ENCODE data around the gene ADGRG4.
"Not testable (repeated sequence)": the region's sequence is repeated elsewhere in the genome, so short reads cannot be mapped to it uniquely, and the experiment has no call there.

The ADGRG4 gene

GRCh38 chrX:136275553-136275952 lies 25.2 kb upstream of the ADGRG4 start:
- Histone ChIP-seq H3K36me3 (ENCODE audit: insufficient read depth, low read length) (no peaks in the 10 kb centered on the region), H3K9me3 (ENCODE audit: low read depth, low read length) (no peaks in the 10 kb centered on the region), H3K9ac (ENCODE audit: insufficient read length) (no peak overlapping the region), H3K4me3 (no peak overlapping the region), H3K27ac (no peak overlapping the region)
- DNase-seq (ENCODE audit: low read depth, low spot score), result no peak
- no peak for TF ChIP-seq EZH2 (IDR thresholded peaks at IDR 0.05)
- TF ChIP-seq POLR2AphosphoS5 (IDR thresholded peaks at IDR 0.05; ENCODE audit: borderline replicate concordance, low read depth, low read length), result no peak
- no peak for TF ChIP-seq FOXP2 (optimal IDR thresholded peaks at IDR 0.05; ENCODE audit: control extremely low read depth, extremely low read length, insufficient read depth)

- not testable (repeated sequence) for H3K36me3 ChIP-seq (ENCODE audit: insufficient read depth, low read length); H3K9me3 ChIP-seq (ENCODE audit: low read depth, low read length); DNase-seq (ENCODE audit: low read depth, low spot score); H3K9ac ChIP-seq (ENCODE audit: insufficient read length); H3K4me3 ChIP-seq; H3K27ac ChIP-seq
These were observed 14.4 kb upstream of the ADGRG4 start for GRCh38 chrX:136286375-136286774.

- no peak overlapping the region for H3K27ac ChIP-seq
- H3K9me3 ChIP-seq (ENCODE audit: low read depth, low read length), result no peaks in the 10 kb centered on the region
- no peak overlapping the region for H3K4me3 ChIP-seq
- no peak overlapping the region for H3K9ac ChIP-seq (ENCODE audit: insufficient read length)
- no peak for DNase-seq (ENCODE audit: low read depth, low spot score)
- H3K36me3 ChIP-seq (ENCODE audit: insufficient read depth, low read length), result no peaks in the 10 kb centered on the region
- TF ChIP-seq EZH2 (IDR thresholded peaks at IDR 0.05), result no peak
- TF ChIP-seq FOXP2 (optimal IDR thresholded peaks at IDR 0.05; ENCODE audit: control extremely low read depth, extremely low read length, insufficient read depth), result no peak
- no peak for TF ChIP-seq POLR2AphosphoS5 (IDR thresholded peaks at IDR 0.05; ENCODE audit: borderline replicate concordance, low read depth, low read length)
These were observed 8.9 kb upstream of the ADGRG4 start for GRCh38 chrX:136291824-136292223.

- no peak overlapping the region for H3K9ac ChIP-seq (ENCODE audit: insufficient read length)
- TF ChIP-seq POLR2AphosphoS5 (IDR thresholded peaks at IDR 0.05; ENCODE audit: borderline replicate concordance, low read depth, low read length), result no peak
- TF ChIP-seq FOXP2 (optimal IDR thresholded peaks at IDR 0.05; ENCODE audit: control extremely low read depth, extremely low read length, insufficient read depth), result no peak
- TF ChIP-seq EZH2 (IDR thresholded peaks at IDR 0.05), result no peak
- no peaks in the 10 kb centered on the region for H3K36me3 ChIP-seq (ENCODE audit: insufficient read depth, low read length)
- H3K4me3 ChIP-seq, result no peak overlapping the region
- no peak overlapping the region for H3K27ac ChIP-seq
- no peaks in the 10 kb centered on the region for H3K9me3 ChIP-seq (ENCODE audit: low read depth, low read length)
- no peak for DNase-seq (ENCODE audit: low read depth, low spot score)
These were observed 8.1 kb upstream of the ADGRG4 start for GRCh38 chrX:136292656-136293055.

- Histone ChIP-seq H3K36me3 (ENCODE audit: insufficient read depth, low read length) (no peaks in the 10 kb centered on the region), H3K9ac (ENCODE audit: insufficient read length) (no peak overlapping the region), H3K4me3 (no peak overlapping the region), H3K9me3 (ENCODE audit: low read depth, low read length) (no peaks in the 10 kb centered on the region), H3K27ac (no peak overlapping the region)
- DNase-seq (ENCODE audit: low read depth, low spot score), result no peak
- no peak for TF ChIP-seq POLR2AphosphoS5 (IDR thresholded peaks at IDR 0.05; ENCODE audit: borderline replicate concordance, low read depth, low read length)
- TF ChIP-seq EZH2 (IDR thresholded peaks at IDR 0.05), result no peak
- TF ChIP-seq FOXP2 (optimal IDR thresholded peaks at IDR 0.05; ENCODE audit: control extremely low read depth, extremely low read length, insufficient read depth), result no peak
These were observed 5.4 kb upstream of the ADGRG4 start for GRCh38 chrX:136295380-136295779.

GRCh38 chrX:136303041-136303440 lies 2.3 kb downstream of the ADGRG4 start:
- H3K36me3 ChIP-seq (ENCODE audit: insufficient read depth, low read length), result no peaks in the 10 kb centered on the region
- DNase-seq (ENCODE audit: low read depth, low spot score), result no peak
- no peaks in the 10 kb centered on the region for H3K9me3 ChIP-seq (ENCODE audit: low read depth, low read length)
- H3K9ac ChIP-seq (ENCODE audit: insufficient read length), result no peak overlapping the region
- TF ChIP-seq POLR2AphosphoS5 (IDR thresholded peaks at IDR 0.05; ENCODE audit: borderline replicate concordance, low read depth, low read length) (no peak), EZH2 (IDR thresholded peaks at IDR 0.05) (no peak), FOXP2 (optimal IDR thresholded peaks at IDR 0.05; ENCODE audit: control extremely low read depth, extremely low read length, insufficient read depth) (no peak)
- no peak overlapping the region for H3K4me3 ChIP-seq
- H3K27ac ChIP-seq, result no peak overlapping the region

GRCh38 chrX:136304493-136304892 lies 3.7 kb downstream of the ADGRG4 start:
- TF ChIP-seq POLR2AphosphoS5 (IDR thresholded peaks at IDR 0.05; ENCODE audit: borderline replicate concordance, low read depth, low read length) (no peak), EZH2 (IDR thresholded peaks at IDR 0.05) (no peak), FOXP2 (optimal IDR thresholded peaks at IDR 0.05; ENCODE audit: control extremely low read depth, extremely low read length, insufficient read depth) (no peak)
- Histone ChIP-seq H3K9me3 (ENCODE audit: low read depth, low read length) (no peaks in the 10 kb centered on the region), H3K9ac (ENCODE audit: insufficient read length) (no peak overlapping the region), H3K36me3 (ENCODE audit: insufficient read depth, low read length) (no peaks in the 10 kb centered on the region), H3K27ac (no peak overlapping the region), H3K4me3 (no peak overlapping the region)
- DNase-seq (ENCODE audit: low read depth, low spot score), result no peak

- no peak overlapping the region for H3K4me3 ChIP-seq
- H3K9me3 ChIP-seq (ENCODE audit: low read depth, low read length), result no peaks in the 10 kb centered on the region
- TF ChIP-seq FOXP2 (optimal IDR thresholded peaks at IDR 0.05; ENCODE audit: control extremely low read depth, extremely low read length, insufficient read depth) (no peak), POLR2AphosphoS5 (IDR thresholded peaks at IDR 0.05; ENCODE audit: borderline replicate concordance, low read depth, low read length) (no peak), EZH2 (IDR thresholded peaks at IDR 0.05) (no peak)
- no peak overlapping the region for H3K27ac ChIP-seq
- no peak overlapping the region for H3K9ac ChIP-seq (ENCODE audit: insufficient read length)
- H3K36me3 ChIP-seq (ENCODE audit: insufficient read depth, low read length), result no peaks in the 10 kb centered on the region
- DNase-seq (ENCODE audit: low read depth, low spot score), result no peak
These were observed 5.4 kb downstream of the ADGRG4 start for GRCh38 chrX:136306182-136306581.

GRCh38 chrX:136307471-136307870 lies 6.7 kb downstream of the ADGRG4 start:
- DNase-seq (ENCODE audit: low read depth, low spot score), result no peak
- TF ChIP-seq POLR2AphosphoS5 (IDR thresholded peaks at IDR 0.05; ENCODE audit: borderline replicate concordance, low read depth, low read length) (no peak), EZH2 (IDR thresholded peaks at IDR 0.05) (no peak), FOXP2 (optimal IDR thresholded peaks at IDR 0.05; ENCODE audit: control extremely low read depth, extremely low read length, insufficient read depth) (no peak)
- Histone ChIP-seq H3K9me3 (ENCODE audit: low read depth, low read length) (no peaks in the 10 kb centered on the region), H3K4me3 (no peak overlapping the region), H3K27ac (no peak overlapping the region), H3K36me3 (ENCODE audit: insufficient read depth, low read length) (no peaks in the 10 kb centered on the region), H3K9ac (ENCODE audit: insufficient read length) (no peak overlapping the region)
